NK-92 (cell line): ENCODE data around the gene JAK1.

ENCODE experiments used
- DNase-seq: peaks from one replicate; lab custom pipeline; 2025; ENCODE audit not compliant: unreplicated experiment; lab: John Stamatoyannopoulos, UW

JAK1 gene

DNA sequence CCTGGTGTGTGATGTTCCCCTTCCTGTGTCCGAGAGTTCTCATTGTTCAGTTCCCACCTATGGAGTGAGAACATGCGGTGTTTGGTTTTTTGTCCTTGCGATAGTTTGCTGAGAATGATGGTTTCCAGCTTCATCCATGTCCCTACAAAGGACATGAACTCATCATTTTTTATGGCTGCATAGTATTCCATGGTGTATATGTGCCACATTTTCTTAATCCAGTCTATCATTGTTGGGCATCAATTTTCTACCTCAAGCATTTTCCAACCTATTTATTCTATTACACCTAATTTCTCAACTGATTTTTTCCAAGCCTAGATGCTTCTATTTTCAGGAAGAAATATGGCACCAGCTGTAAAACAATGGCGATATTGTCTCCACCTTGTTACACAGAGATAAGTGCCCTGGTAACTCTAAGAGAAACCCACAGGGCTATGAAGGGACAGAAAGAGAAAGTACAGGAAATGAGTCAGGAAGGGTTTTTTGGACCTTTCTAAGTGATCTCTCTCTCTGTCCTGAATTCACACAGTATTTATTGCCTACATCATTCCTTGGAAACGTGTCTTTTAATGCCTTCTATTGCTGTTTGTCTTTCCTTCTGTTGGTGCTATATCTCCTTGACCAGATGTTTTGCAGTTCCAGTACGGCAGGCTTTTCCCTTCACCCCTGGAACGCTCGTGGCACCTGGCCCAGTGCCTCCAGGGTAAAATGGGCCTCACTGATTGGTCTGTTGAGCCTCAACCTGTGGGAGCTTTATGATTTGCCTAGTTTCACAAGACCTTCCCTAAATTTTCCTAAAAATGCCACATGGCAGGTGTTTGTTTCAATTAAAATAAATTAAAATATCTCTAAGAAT, 14.6 kb upstream of the JAK1 start:
- DNase-seq: no peak

DNA sequence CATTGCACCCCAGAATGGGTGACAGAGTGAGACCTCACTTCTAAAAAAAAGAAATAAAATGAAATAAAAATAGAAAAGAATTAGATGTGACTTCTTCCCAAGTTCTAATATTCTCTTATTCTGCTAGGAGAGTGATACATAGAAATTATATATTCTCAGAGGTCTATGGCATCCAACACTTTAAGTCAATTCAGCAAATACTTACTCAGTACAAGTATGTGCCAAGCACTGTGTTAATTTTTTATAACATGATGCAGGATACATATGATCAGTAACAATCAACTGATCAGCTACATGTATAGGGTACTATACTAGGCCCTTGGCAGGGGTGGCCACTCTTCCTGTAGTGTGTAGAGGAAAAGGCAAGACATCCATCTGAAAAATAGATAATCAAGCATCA, 13.0 kb upstream of the JAK1 start:
- DNase-seq: no peak

GRCh38 chr1:64976361-64976760, 10.0 kb upstream of the JAK1 start:
- DNase-seq: no peak

- DNase-seq: no peak
Measured at GRCh38 chr1:64975740-64976139, 9.4 kb upstream of the JAK1 start.

DNA sequence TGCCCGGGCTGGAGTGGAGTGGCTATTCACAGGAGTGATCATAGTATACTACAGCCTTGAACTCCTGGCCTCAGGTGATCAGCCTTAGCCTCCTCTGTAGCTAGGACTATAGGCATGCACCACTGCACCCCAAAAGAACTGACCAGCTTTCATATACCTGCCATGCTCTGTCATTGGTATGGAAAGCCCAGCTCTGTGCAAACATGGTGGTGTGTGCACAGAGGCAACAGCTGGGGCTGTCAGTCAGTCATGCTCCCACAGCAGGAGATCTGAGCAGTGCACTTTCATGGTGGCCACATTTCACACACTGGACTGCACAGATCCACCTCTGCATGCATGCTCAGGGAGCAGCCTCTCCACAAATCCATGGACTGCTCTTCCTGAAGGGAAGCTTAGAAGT, 8.8 kb upstream of the JAK1 start:
- no peak for DNase-seq

- DNase-seq: no peak
Measured at GRCh38 chr1:64974288-64974825, 8.0 kb upstream of the JAK1 start.

GRCh38 chr1:64973061-64973647, 6.8 kb upstream of the JAK1 start:
- DNase-seq: no peak

GRCh38 chr1:64969305-64970046, 3.1 kb upstream of the JAK1 start:
- no peak for DNase-seq

DNA sequence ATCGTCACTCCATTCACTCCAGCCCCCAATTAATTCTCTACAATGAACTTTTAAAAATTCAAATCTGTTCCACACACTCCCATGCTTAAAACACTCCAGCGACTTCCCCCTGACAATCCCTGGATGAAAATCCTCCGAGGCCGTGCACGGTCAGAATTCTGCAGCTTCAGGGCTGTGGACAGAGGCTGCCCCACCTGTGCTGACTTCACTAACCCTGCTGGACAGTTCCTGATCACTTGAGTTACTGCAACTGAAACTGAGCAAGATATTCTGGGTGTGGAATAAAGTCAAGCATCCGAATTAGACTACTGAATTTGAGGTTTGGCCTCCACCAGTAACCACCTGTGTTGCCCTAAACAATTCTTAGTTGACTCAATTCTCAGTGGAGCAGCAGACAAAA, 1.0 kb upstream of the JAK1 start:
- DNase-seq: no peak

DNA sequence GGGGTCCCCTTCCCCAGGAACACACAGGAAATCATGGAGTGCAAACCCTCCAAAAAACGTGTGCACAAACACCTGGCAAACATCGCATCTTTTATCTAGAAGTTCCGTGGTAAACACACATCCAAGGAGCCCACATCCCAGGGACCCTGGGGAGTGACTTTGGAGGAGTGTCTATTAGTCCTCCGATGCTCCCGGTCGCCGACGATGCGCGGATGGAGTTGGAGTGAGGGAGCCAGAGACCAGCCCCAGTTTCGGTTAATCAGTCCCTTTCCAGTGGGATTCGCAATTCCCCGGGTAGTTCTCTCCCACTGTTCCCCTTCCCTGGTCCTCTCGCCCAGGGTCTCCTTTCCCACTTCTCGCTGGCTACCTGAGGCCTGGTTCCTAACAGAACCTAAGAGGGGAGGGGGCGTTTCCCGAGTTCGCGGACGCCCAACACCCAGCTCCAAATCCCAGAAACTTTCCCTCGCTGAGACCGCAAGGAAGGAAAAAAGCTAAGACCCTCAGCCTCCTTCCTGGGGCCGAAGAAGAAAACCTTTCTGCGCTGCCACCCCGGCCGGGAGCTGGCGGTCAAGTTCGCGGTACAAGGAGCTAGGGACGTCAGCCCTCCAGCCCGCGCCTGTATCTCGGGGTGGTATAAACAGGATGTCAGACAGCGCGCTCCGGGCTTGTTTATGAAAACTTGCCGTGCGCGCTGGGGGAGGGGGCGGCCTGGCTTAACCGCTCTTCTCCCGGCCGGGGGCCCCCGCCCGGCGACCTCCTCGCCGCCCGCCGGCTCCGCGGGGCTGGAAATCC, 787 bp downstream of the JAK1 start:
- DNase-seq: no peak

GRCh38 chr1:64963466-64963865, 2.9 kb downstream of the JAK1 start:
- no peak for DNase-seq

- no peak for DNase-seq
Measured at GRCh38 chr1:64962441-64962840, 3.9 kb downstream of the JAK1 start.

GRCh38 chr1:64961923-64962322, 4.4 kb downstream of the JAK1 start:
- no peak for DNase-seq

GRCh38 chr1:64960731-64961130, 5.6 kb downstream of the JAK1 start:
- no peak for DNase-seq

DNA sequence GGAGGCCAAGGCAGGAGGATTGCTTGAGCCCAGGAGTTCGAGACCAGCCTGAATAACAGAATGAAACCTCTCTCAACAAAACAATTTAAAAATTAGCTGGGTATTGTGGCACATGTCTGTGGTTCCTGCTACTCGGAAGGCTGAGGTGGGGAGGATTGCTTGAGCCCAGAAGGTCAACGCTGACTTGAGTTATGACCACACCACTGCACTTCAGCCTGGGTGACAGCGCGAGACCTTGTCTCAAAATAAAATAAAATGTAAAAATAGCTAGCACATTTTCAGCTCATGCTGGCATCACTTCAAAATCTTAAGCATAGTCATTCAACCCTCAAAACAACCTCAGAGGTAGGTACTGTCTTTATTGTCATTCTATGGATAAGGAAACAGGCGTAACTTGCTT, 6.4 kb downstream of the JAK1 start:
- DNase-seq: no peak

DNA sequence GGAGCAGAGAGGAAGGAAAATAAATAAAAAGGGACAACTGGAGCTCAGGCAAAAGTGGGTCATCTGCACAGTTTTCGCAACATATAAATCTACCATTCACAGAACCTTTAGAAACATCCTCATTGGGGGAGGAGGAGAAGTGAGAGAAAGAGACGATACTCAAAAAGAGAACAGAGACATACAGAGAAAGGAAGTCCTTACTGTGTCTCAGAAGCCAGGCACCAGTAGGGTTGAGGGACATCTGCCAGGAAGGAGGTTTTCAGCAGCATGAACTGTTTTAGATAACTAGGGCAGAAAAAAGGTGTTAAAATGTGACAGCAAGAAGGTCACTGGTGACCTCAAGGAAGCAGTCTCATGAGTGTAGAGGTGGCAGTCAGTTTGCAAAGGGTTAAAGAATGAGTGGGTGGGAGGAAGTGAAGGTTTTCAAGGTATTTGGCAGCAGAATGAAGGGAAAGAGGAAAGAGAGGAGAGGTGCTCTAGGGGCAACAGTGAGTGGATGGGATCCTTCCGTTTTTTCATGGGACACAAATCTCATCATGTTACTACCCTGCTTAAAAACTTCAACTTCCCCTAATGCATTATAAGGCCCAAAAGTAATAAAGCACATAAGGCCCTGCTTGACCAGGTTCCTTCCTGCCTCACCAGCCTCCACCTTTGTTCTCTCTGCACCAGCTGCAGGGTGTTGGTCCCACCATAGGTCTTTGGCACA, 9.5 kb downstream of the JAK1 start:
- DNase-seq: no peak

DNA sequence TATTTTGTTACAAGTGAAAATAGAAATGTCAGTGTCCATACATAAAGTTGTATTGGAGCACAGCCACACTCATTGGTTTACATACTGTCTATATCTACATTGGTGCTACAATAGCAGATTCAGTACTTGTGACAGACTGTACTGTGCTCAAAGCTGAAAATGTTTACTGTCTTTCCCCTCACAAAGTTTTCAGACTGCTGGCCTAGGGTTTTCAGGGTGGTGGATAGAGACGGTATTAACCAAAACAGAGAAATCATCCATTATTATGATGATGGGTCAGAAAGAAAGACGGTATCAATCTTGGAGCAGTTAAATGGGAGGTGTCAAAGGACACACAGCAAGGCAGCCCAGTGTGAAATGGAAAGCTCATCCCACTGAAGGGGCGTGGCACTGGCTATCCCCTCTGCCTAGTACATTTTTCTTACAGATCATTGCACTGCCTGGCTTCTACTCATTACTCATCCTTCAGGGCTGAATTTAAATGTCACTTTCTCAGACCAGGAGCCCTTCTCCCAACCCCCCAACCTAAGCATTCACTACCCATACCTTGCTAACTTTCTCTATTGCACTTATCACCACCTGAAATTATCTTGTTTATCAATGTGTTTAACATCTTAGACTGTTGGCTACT, 10.2 kb downstream of the JAK1 start:
- DNase-seq: no peak

GRCh38 chr1:64955097-64956009, 11.0 kb downstream of the JAK1 start:
- no peak for DNase-seq

DNA sequence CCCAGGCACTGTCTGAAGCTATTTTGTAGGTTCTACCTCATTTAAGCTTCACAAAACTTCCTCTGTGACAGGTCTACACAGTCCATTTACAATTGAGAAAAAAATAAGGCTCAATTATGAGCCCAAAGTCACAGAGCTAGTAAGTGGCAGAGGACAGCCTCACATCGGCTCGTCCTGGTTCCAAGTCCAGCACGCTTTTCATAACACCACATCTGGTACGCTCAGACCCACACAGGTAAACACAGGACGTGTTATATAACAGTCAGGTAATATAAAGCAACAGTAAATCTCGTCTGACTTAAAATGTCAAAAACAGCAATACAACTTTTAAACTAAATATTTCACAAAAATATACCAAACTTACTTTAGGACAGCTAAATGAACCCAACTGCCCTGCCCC, 13.1 kb downstream of the JAK1 start:
- no peak for DNase-seq
